Measurements from ENCODE around the gene PSMF1. TPM values are rescaled to one million over a fixed set of nuclear protein-coding genes. Genes with fewer than 3 reads are reported as not detected.

PSMF1 gene
- total and polyA plus RNA-seq, 9 of the 15 experiments (the other 6 are each of a cell fraction or from before 2014, with no cell fraction given): 8.5 to 192 (median 33.2) TPM

- TF ChIP-seq CHD7 (IDR thresholded peaks at IDR 0.05; ENCODE audit: low read depth, low read length): no peak
- TF ChIP-seq STAT6 (CRISPR knock-in tag; IDR thresholded peaks at IDR 0.05): no peak
- no peak for TF ChIP-seq TBP (optimal IDR thresholded peaks at IDR 0.05; ENCODE audit: low read depth, low read length)
Observed at GRCh38 chr20:1163653-1164052, 45.3 kb downstream of the PSMF1 start (continued).
